Kidney epithelial cell (primary cell): ENCODE data around the gene OR9Q1. TPM values are rescaled to one million over a fixed set of nuclear protein-coding genes. Genes with fewer than 3 reads are reported as not detected.

Source experiments
- DNase-seq: peaks from one replicate; pipeline ENCODE4 v3.0.0-alpha.2; 2010; ENCODE audit warnings: low read depth
- H3K27me3 ChIP-seq: 2 replicates; pipeline ENCODE4 v1.6.0; 2011; ENCODE audit warnings: low read length; ENCODE audit not compliant: control insufficient read depth, insufficient read depth
- H3K36me3 ChIP-seq: 2 replicates; pipeline ENCODE4 v1.5.1; 2011; ENCODE audit warnings: low read length; ENCODE audit not compliant: control insufficient read depth, insufficient read depth
- H3K4me3 ChIP-seq: 2 replicates; pipeline ENCODE4 v1.5.1; 2011; ENCODE audit warnings: low read depth, mild to moderate bottlenecking, control low read depth, low read length
- total RNA-seq: library from RNA; depleted of rRNA; stranded (reverse); fragments of >200 nt; gene quantifications from 2 replicates; pipeline ENCODE4 v1.2.3, GENCODE V29; 2015
- TF ChIP-seq, protein P1 (sequence below): IDR thresholded peaks from 2 replicates; pipeline ENCODE4 v1.5.1; 2011; ENCODE audit warnings: mild to moderate bottlenecking, moderate library complexity, low read length, control low read depth, inconsistent platforms; ENCODE audit not compliant: insufficient read depth, poor library complexity, severe bottlenecking

The OR9Q1 gene, protein sequence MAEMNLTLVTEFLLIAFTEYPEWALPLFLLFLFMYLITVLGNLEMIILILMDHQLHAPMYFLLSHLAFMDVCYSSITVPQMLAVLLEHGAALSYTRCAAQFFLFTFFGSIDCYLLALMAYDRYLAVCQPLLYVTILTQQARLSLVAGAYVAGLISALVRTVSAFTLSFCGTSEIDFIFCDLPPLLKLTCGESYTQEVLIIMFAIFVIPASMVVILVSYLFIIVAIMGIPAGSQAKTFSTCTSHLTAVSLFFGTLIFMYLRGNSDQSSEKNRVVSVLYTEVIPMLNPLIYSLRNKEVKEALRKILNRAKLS
- total RNA-seq, result not detected in 2 replicates

DNA sequence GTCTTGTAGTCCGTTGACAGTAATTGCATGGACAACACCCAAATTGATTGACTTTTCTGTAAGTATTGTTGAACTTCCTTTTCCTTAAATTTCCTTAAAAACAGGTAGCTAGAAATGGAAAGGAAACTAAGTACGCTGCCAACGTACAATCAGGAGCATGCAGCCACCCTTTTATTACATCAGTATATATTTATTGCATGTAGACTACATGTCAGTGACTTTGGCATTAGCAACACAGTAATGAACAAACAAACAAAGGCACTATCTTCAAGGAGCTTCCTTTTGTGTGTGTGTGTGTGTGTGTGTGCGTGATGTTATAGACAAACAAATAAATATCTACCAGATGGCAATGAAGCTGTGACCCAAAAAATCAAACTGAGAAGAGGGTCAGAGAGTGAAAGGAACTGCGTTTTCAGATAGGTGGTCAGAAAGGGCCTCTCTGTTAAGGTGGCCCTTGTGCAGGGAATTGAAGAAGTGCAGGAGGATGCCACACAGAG lies at the start of gene OR9Q1:
Gene OR9Q1 (plus strand): TSS at position 447 of the 497 bp plus-strand sequence. CDS start 155,564 bp downstream, outside the sequence.
- TF ChIP-seq, protein P1, sequence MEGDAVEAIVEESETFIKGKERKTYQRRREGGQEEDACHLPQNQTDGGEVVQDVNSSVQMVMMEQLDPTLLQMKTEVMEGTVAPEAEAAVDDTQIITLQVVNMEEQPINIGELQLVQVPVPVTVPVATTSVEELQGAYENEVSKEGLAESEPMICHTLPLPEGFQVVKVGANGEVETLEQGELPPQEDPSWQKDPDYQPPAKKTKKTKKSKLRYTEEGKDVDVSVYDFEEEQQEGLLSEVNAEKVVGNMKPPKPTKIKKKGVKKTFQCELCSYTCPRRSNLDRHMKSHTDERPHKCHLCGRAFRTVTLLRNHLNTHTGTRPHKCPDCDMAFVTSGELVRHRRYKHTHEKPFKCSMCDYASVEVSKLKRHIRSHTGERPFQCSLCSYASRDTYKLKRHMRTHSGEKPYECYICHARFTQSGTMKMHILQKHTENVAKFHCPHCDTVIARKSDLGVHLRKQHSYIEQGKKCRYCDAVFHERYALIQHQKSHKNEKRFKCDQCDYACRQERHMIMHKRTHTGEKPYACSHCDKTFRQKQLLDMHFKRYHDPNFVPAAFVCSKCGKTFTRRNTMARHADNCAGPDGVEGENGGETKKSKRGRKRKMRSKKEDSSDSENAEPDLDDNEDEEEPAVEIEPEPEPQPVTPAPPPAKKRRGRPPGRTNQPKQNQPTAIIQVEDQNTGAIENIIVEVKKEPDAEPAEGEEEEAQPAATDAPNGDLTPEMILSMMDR, result no peak
- DNase-seq, result no peak
- no peaks in the 10 kb centered on the region for H3K27me3 ChIP-seq
- H3K36me3 ChIP-seq, result no peaks in the 10 kb centered on the region
- no peak within 1 kb of the TSS for H3K4me3 ChIP-seq

DNA sequence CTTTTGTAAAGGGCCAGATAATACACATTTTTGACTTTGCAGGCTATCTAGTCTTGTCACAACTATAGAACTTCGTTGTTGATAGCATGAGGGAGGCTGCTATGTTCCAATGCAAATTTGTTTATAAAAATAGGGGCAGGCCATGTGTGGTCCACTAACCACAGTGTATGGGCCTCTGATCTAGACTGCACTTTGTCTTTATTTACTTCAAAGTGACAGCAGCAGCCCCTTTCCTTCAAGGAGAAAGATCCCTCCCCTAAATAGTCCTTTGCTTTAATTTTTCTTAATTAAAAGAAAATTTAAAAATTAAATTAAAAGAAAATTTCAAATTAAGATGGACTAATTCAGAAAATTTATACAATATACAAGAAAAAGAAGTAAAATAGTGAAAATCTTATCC lies 49.5 kb upstream of the OR9Q1 start:
- Histone ChIP-seq H3K27me3 (no peaks in the 10 kb centered on the region), H3K4me3 (no peak overlapping the region), H3K36me3 (no peaks in the 10 kb centered on the region)
- TF ChIP-seq, protein P1, result no peak
- DNase-seq, result no peak

DNA sequence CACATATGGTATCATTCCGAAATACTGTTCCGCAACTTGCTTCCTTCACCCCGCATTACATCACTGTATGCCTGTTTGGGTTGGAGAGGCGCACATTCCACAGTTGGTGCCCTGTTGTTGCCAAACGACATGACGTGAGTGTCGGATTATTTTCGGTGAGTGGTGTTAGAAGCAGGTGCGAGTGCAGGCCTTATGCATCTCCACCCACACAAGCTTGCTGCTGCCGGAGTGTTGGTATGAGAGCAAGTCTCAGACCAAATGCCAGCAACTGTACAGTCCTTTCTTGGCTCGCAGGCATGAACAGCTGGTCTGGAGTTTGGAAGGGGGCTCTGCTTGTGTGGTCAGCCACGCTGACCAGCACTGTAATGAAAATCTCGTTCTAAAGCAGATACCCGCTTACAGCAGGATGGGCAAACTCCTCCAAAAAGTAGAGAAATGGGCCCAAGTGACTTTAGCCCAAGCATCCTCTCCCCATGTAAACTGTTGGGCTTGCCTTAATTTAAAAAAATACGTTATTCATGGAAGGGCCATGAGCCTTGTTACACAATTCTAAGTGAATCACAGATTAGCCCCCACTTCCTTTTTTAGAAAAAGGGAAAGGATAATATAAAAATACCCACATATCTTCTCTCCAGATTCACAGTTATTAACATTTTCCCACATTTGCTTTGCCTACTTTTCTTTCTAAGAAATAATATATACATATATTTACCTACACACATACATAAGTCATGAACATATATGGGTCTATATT lies 48.7 kb upstream of the OR9Q1 start:
- Histone ChIP-seq H3K27me3 (no peaks in the 10 kb centered on the region), H3K36me3 (no peaks in the 10 kb centered on the region), H3K4me3 (no peak overlapping the region)
- DNase-seq, result no peak
- TF ChIP-seq, protein P1, result no peak

DNA sequence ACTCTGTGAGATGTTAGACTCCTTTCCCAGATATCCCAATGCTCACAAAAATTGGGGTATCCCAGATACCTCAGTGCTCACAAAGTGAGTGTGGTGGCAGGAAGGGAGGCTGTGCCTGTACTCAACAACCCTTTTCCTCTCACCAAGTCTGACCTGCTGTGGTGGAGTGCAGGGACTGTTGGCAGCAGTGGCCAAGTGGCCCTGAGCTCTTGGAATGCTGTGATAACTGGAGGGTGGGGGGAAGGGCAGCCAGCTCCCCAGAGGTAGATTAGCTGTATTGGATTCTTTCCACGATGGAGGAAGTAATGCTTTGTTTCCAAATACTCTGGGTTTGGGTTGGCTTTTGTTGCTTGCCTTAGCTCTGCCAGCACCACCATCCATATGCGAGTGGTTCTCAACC lies 46.0 kb upstream of the OR9Q1 start:
- TF ChIP-seq, protein P1, result no peak
- DNase-seq, result no peak
- Histone ChIP-seq H3K36me3 (no peaks in the 10 kb centered on the region), H3K4me3 (no peak overlapping the region), H3K27me3 (no peaks in the 10 kb centered on the region)

DNA sequence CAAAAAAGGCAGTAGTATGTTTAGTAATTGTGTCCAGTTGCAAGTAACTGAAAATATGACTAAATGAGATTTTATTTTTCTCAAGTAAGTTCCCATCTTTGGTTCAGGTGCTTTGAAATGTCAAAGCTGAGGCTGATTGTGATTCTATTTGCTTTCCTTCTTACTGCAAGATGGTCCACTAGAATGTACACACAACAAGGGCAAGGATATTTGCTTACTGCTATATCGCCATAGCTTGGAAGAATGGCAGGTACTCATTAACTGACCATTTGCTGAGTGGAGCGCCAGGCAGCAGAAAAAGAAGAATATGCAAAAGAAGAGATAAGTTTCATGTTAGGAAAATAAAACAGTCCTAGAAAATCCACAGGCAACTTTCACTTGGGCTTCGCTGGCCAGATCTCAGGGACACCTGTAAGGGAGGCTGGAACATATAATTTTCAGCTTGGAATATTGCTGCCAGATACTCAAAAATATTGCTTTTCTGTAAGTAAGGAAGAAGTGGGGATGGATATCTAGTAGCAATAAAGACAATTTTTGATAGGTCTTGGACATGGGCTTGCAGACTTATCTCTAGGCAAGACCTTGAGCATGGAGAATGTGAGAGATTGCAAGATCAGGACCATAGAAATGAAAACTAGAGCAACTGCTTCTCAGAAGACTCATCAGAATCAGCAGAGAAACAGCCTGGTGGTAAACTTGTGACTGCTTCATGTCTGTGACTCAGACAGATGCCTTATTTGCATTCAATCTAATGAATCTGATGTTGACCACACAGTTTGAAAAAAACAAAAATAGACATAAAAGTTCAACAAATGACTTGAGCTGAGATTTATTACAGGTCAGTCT lies 44.8 kb upstream of the OR9Q1 start:
- no peak overlapping the region for H3K4me3 ChIP-seq
- no peaks in the 10 kb centered on the region for H3K36me3 ChIP-seq
- no peak for DNase-seq
- no peaks in the 10 kb centered on the region for H3K27me3 ChIP-seq
- TF ChIP-seq, protein P1, result no peak
